Peyer's patch (tissue), 4 donors: ENCODE results near the gene ASGR1.

ENCODE experiments used
- POLR2A ChIP-seq, 2 donors: fragments of 450-650 bp; IDR thresholded peaks; one replicate each; pipeline ENCODE4 v1.5.1; 2017; ENCODE audit warnings: antibody characterized with exemption in 2 of 2, mild to moderate bottlenecking in 2 of 2, moderate library complexity in 2 of 2
- TF ChIP-seq, protein P1 (sequence below), 6 experiments: fragments of 450-650 bp in 4 of 6; fragments of 200-600 bp in 2 of 6; sonication (generic) in 1 of 6; IDR thresholded peaks; one replicate each; pipeline ENCODE4 v1.5.1; 2017 to 2019; ENCODE audit warnings: antibody characterized with exemption in 6 of 6, mild to moderate bottlenecking in 3 of 6, moderate library complexity in 1 of 6

DNA sequence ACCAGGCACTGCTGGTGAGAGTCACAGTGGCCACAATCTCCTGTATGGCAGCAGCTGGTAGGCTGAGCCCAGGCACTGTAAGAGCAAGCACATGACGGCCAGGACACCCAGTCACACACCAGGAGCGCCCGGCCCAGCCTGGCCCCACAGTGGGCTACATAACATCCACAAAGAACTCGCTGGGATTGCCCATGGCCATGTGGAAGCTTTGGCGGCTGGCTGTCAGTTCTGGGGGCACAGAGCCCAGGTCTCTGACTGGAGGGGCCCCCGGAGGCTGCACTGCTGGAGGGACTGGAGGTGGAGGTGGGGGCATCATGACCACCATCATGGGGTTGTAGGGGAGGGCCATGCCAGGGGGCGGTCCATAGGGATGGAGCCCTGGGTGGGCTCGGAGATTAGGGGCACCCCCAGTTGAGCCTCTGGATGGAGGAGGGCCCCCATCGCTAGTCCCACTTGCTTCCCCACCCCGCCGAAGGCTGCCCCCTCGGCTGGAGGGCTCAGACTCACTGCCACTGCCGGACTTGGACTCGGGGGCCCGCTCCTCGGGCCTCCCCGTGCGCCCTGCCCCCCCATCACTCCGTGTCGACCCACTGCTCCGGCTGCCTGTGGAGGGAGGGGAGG is 46.7 kb upstream of the ASGR1 start:
- TF ChIP-seq, protein P1, sequence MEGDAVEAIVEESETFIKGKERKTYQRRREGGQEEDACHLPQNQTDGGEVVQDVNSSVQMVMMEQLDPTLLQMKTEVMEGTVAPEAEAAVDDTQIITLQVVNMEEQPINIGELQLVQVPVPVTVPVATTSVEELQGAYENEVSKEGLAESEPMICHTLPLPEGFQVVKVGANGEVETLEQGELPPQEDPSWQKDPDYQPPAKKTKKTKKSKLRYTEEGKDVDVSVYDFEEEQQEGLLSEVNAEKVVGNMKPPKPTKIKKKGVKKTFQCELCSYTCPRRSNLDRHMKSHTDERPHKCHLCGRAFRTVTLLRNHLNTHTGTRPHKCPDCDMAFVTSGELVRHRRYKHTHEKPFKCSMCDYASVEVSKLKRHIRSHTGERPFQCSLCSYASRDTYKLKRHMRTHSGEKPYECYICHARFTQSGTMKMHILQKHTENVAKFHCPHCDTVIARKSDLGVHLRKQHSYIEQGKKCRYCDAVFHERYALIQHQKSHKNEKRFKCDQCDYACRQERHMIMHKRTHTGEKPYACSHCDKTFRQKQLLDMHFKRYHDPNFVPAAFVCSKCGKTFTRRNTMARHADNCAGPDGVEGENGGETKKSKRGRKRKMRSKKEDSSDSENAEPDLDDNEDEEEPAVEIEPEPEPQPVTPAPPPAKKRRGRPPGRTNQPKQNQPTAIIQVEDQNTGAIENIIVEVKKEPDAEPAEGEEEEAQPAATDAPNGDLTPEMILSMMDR (IDR thresholded peaks at IDR 0.05), result no peak
- TF ChIP-seq POLR2A (IDR thresholded peaks at IDR 0.05), result no peak
